Measurements from ENCODE around the gene SLC11A1.
A peak's percentile ranks its signal among the peaks of the same experiment; 100 is the strongest.

Gene SLC11A1

GRCh38 chr2:218397820-218398436 lies 15.9 kb downstream of the SLC11A1 start:
- ChIA-PET CTCF (interaction anchor here (1.4 to 1.6 kb wide), 2 partner anchors 8 to 96 kb away, joined by 4 to 5 read pairs; no protein-coding TSS in a partner anchor), POLR2A (interaction anchor here (1.0 to 1.6 kb wide), 3 partner anchors 10 to 106 kb away, joined by 3 to 8 read pairs (median 4); partner anchors contain the start of gene TMBIM1)
- Histone ChIP-seq H3K36me3 (ENCODE audit: control insufficient read depth in 2 of 2, insufficient read depth in 1 of 2, low read length in 2 of 2) (peaks cover 0 to 16% of the 10 kb centered on the region in 2 experiments; a peak in 1 of 3 replicates), H3K4me3 (ENCODE audit: low read depth, low read length) (peak overlapping the region; percentile 12), H3K4me1 (ENCODE audit: control insufficient read depth, insufficient read depth, low read length) (peaks cover 15% of the 10 kb centered on the region), H3K27ac (ENCODE audit: extremely low read depth, low read depth, low read length) (peak overlapping the region; percentile 18; the same call in 1 of the 2 replicates), H3K9me3 (ENCODE audit: control insufficient read depth, insufficient read depth, low read depth, low read length) (no peaks in the 10 kb centered on the region)
- TF ChIP-seq ZBTB48 (tag by site-specific recombination; IDR thresholded peaks at IDR 0.05) (0 out of 2 replicates have a peak, but pooled peaks have one; percentile 54), ZNF366 (tag by site-specific recombination; conservative IDR thresholded peaks at IDR 0.05) (no peak), ZNF530 (tag by site-specific recombination; IDR thresholded peaks at IDR 0.05; ENCODE audit: low read depth) (no peak), SP2 (tag by site-specific recombination; IDR thresholded peaks at IDR 0.05) (peak; percentile 69), ZNF148 (tag by site-specific recombination; IDR thresholded peaks at IDR 0.05; ENCODE audit: borderline replicate concordance) (no peak), HOXC10 (CRISPR knock-in tag; IDR thresholded peaks at IDR 0.05) (no peak), FEZF1 (tag by site-specific recombination; IDR thresholded peaks at IDR 0.05) (peak; percentile 88), EGR2 (tag by site-specific recombination; IDR thresholded peaks at IDR 0.05; ENCODE audit: low read depth) (peak; percentile 68), OSR2 (tag by site-specific recombination; IDR thresholded peaks at IDR 0.05) (0 out of 2 replicates have a peak, but pooled peaks have one; percentile 31), ZNF692 (tag by site-specific recombination; IDR thresholded peaks at IDR 0.05) (peak; percentile 76), ZNF621 (tag by site-specific recombination; IDR thresholded peaks at IDR 0.05) (no peak), ZNF341 (tag by site-specific recombination; IDR thresholded peaks at IDR 0.05; ENCODE audit: low read depth) (no peak; the same call in 1 of the 2 replicates), ZNF843 (tag by site-specific recombination; IDR thresholded peaks at IDR 0.05) (no peak), ZNF335 (tag by site-specific recombination; conservative IDR thresholded peaks at IDR 0.05) (peak; percentile 91), ZNF610 (tag by site-specific recombination; IDR thresholded peaks at IDR 0.05; ENCODE audit: borderline replicate concordance) (no peak), SP3 (tag by site-specific recombination; IDR thresholded peaks at IDR 0.05) (peak; percentile 71), ZFHX2 (tag by site-specific recombination; conservative IDR thresholded peaks at IDR 0.05) (peak; percentile 65), ZFP69B (tag by site-specific recombination; IDR thresholded peaks at IDR 0.05) (0 out of 2 replicates have a peak, but pooled peaks have one; percentile 58), ZBTB26 (tag by site-specific recombination; optimal IDR thresholded peaks at IDR 0.05) (peak; percentile 45), GLIS1 (tag by site-specific recombination; IDR thresholded peaks at IDR 0.05) (peak; percentile 65), ZFP37 (tag by site-specific recombination; IDR thresholded peaks at IDR 0.05) (peak; percentile 15; the same call in 1 of the 2 replicates), ZNF701 (tag by site-specific recombination; IDR thresholded peaks at IDR 0.05) (no peak), ZNF629 (tag by site-specific recombination; IDR thresholded peaks at IDR 0.05) (peak; percentile 15; the same call in 1 of the 2 replicates), KLF17 (tag by site-specific recombination; IDR thresholded peaks at IDR 0.05) (peak; percentile 74), YY1 (tag by site-specific recombination; IDR thresholded peaks at IDR 0.05) (no peak), ZSCAN23 (tag by site-specific recombination; IDR thresholded peaks at IDR 0.05) (no peak), IKZF3 (tag by site-specific recombination; IDR thresholded peaks at IDR 0.05) (peak; percentile 56; the same call in 1 of the 2 replicates), ZNF280D (tag by site-specific recombination; IDR thresholded peaks at IDR 0.05) (0 out of 2 replicates have a peak, but pooled peaks have one; percentile 35), BCL11A (tag by site-specific recombination; IDR thresholded peaks at IDR 0.05; ENCODE audit: low read depth) (0 out of 2 replicates have a peak, but pooled peaks have one; percentile 15), ZNF23 (tag by site-specific recombination; IDR thresholded peaks at IDR 0.05; ENCODE audit: borderline replicate concordance) (no peak)
